ENCODE results near the gene KIZ.

The KIZ gene

DNA sequence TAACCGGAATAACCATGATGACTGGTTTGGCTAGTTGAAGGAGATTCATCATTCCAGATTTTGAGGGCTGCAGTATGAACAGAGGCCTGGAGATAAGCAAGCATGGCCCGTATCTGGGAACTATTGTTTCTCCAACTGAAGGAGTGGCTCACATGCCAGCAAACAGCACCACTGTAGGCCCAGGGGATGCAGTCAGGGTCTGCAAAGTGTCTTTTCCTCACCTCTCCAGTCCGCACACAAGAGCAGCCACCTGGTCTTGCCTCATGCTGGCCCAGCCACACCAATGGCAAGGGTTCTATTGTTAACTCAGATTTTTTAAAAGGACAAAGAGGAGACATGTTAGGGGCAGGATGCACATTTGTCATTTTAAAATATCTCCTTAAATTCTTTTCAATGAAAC is 55.1 kb downstream of the KIZ start:
- DNase-seq, result no peak

DNA sequence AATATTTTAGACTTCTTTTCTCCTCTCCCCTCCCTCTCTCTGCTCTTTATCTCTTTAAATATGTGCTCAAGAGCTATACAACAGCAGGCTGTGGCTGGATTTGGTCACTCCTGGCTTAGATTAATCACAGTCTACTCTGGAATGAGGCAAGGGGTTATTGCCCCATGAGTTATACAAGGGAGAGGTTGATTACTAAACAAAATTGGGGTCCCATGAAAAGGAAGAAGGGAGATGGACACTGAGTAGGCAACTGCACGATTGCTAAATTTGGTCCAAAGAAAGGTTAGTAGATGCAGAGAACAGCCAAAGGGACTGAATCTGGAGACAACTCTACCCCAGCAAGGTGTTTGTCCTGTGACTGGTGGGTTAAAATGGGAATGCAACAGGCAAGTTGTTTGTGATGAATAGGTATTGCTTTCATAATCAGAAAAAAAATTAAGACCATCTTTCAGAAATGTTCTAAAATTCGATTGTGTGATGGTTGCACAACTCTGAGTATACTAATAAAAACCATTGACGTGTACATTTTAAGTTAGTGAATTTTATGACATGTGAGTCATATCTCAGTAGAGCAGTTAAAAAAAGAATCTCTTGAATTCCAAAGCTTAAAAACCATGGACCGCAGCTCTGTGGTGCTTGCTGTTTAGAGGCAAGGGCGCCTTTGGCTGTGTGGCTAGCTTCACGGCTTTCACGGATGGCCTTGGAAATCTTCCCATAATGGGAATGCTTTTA is 57.1 kb downstream of the KIZ start:
- DNase-seq, result no peak

DNA sequence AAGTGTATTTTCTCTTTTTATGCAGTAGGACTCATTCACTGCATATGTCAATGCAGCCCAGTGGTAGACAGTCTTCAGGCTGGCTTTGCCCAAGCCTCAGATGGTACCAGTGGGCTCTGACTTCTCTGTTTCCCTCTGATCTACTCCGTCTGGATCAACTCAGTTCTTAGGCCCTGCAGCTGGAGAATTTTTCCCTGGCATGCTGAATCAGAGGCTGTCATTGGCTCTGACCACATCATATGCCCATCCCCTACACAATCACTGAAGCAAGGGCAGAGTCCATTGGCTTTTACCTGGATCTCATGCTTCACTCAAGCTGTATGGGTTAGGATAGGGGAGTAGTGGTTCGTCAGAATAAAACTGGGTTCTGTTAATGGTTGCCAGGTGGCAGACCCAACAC is 57.8 kb downstream of the KIZ start:
- DNase-seq, result no peak

GRCh38 chr20:21184819-21185218 is 58.9 kb downstream of the KIZ start:
- no peak for DNase-seq

DNA sequence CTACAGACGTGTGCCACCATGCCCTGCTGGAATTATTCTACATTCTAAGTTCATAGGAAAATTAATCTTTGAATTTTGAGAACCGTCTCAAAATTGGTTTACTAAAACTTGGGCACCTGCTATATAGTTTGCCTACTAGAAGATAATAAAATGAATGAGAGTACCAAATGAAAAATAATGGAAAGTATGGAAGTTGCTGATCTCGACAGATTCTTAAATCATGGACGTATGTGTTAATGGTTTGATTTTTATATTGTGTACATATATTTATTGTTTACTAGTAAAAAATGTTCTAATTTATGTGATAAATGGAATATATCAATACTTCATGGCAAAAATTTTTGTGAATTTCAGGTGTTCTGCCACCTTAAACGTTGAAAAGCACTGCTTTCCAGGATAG is 60.0 kb downstream of the KIZ start:
- no peak for DNase-seq

DNA sequence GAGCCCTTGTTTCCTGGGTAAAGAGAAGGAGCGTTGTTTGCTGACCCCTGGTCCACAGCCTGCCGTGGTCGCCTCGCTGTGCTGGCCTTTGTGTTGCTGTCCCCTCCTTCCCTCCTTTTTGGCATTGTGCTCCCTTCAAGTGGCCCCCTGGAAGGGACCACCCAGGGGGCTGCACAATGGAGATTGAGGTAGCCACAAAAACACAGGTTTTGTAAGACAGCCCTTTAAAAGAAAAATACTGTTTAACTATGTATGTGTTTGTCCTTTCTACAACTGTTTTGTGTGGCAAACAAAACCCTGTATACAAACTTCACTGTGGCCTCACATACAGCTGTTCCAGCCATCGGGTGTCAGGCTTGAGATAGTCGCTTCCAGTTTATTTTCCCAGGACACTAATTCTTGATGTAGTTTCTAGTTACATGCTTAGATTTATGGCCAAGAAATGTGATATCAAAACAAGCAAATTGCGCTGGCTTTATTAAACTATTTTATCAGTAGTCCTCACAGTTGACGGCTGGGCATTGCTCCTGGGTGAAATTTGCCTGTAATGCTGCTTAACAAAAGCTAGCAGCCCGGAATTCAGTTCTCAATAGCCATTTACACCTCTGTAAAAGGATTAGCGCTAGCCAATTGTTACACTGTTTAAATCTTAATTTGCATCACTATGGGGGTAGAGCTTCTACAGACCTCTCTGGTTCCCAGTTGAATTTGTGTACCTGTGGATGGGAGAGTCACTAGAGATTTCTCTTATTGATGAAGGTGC is 64.1 kb downstream of the KIZ start:
- no peak for DNase-seq

- DNase-seq, result no peak
Measured at GRCh38 chr20:21190869-21191268, 65.0 kb downstream of the KIZ start.

DNA sequence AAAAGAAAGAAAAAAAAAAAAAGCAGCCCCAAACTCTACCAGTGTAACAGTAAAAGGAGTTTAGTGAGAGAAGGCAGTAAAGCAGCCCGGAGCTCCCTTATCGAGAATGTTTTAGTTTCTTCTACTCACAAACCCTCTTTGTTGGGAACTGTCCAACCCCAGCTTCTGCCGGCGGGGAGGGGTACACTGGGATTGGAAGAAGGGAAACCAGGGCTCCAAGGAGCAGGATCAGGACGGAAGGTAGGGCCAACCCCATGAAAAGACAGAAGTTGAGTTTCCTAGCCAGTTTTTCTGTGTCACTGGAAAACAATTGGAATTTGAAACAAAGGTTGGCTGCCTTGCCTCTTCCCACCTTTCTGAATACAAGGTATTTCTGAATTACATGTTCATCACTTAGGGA is 66.0 kb downstream of the KIZ start:
- no peak for DNase-seq

GRCh38 chr20:21202259-21202658 is 76.4 kb downstream of the KIZ start:
- DNase-seq, result no peak

- DNase-seq, result no peak
Measured at GRCh38 chr20:21203088-21203656, 77.3 kb downstream of the KIZ start.

GRCh38 chr20:21206584-21206983 is 80.7 kb downstream of the KIZ start:
- no peak for DNase-seq

GRCh38 chr20:21208999-21209398 is 83.1 kb downstream of the KIZ start:
- DNase-seq, result no peak

GRCh38 chr20:21209668-21210067 is 83.8 kb downstream of the KIZ start:
- no peak for DNase-seq

DNA sequence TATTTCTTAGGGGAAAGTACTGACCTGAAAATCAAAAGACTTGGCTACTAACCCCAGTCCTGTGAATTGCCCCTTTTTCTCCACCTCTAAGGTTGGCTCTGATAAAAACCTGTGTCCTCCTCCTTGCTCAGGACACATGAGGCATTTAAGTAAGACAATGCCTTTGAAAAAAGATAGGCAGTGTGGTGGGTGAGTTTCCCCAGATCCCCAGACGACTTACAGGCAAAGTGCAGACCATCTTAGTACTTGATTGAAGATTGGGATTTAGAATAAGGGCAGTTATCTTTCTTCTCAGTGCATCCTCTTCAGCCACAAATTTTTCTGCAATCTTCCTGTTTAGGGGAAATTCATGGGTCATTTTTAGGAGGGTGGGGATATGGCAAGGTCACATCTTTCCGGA is 87.8 kb downstream of the KIZ start:
- no peak for DNase-seq

- DNase-seq, result no peak
Measured at GRCh38 chr20:21214431-21214830, 88.5 kb downstream of the KIZ start.

DNA sequence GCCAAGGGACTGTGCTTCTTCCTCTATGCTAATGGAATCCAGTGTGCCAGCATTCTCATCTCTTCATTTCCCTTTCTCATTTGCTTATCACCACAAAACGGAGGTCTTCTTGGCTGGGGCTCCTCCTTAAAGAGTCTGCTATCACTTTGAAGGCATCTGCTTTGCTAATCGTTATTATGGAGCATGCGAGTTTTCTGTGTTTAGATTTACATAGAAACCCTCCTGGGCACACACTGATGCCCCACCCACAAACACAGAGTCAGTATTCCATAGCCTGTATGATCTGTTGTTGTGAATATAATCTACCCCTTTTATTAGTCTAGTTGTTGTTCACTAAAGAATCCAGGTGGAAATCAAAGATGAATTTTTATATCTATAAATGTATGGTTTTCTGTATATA is 93.8 kb downstream of the KIZ start:
- DNase-seq, result no peak

GRCh38 chr20:21224217-21224616 is 98.3 kb downstream of the KIZ start:
- DNase-seq, result no peak

- DNase-seq, result no peak
Measured at GRCh38 chr20:21225215-21225947, 99.5 kb downstream of the KIZ start.

DNA sequence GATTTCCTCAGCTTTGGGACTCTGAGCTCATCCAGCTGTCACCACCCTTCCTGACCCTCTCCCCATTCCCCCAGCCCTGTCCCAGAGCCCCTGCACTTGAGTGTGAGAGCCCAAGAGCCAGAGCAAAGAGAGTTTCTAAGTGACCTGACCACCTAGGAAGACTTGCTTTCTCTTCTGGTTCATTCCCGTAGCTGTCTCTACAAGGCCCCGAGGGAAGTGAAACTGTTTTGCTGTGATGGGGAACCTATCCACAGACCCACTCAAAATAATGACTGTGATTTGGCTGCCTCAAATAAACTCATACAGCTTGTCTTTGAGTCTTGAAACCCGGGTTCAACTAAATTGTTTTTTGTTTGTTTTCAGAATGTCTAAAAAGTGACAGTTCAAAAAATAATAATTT is 102.6 kb downstream of the KIZ start:
- DNase-seq, result no peak

DNA sequence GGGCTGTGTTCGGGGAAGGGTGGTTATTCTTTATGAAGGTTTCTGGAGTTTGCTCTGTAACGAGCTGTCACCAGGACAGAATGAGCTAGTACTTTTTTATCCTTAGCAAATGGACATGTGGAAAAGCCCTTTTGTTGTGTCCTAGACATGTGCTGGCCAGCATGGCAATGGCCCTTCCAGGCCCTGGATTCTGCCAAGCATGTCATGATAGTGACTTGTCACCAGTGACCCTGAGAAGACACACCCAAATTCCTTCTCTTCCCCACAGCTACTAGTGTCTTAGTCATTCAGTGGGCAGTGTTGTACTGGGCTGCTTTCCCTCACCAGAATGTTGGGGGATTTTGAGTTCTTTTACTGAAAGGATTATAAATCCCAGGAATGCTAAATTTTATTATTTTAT is 103.3 kb downstream of the KIZ start:
- no peak for DNase-seq

DNA sequence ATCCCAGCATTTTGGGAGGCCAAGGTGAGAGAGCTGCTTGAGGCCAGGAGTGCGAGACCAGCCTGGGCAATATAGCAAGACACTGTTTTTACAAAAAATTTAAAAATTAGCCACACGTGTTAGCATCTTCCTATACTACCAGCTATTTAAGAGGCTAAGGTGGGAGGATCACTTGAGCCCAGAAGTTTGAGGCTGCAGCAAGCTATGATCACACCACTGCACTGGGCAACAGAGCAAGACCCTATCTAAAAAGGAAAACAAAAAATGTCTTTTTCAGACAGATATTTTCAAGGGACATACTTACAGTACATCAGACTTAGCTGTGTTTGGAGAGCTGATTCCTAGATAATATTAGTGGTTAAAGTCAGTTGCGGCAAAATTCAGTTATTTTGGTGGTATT is 104.3 kb downstream of the KIZ start:
- DNase-seq, result no peak

DNA sequence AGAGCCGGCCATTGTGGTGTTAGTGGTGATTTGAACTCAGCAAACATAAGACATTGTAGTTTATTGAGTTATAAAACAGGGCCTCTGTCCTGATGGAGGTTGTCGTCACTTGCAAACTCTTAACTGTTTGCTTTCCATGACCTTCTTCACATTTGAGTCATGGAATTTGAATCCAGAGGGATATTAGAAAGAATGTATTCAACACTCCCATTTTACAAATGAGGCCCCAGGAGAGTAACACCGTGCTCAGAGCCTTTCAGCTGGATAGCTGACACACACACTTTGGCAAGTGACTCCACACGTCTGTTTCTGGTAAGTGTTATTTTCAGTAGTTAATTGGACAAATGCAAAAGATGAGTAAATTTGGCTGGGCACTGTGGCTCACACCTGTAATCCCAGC is 104.8 kb downstream of the KIZ start:
- DNase-seq, result no peak

GRCh38 chr20:21232546-21233280 is 106.8 kb downstream of the KIZ start:
- DNase-seq, result no peak
